Measurements from ENCODE around the gene CNNM2.

CNNM2 gene

GRCh38 chr10:102894466-102895213, 23.5 kb upstream of the CNNM2 start:
- H3K27me3 ChIP-seq (ENCODE audit: control insufficient read depth, insufficient read depth, low read length): no peaks in the 10 kb centered on the region
- no peak for DNase-seq (ENCODE audit: low read depth, low spot score)
- no peak overlapping the region for H3K4me3 ChIP-seq (ENCODE audit: low read length)
- H3K4me1 ChIP-seq (ENCODE audit: control insufficient read depth, insufficient read depth, low read length): no peaks in the 10 kb centered on the region
- H3K36me3 ChIP-seq (ENCODE audit: control insufficient read depth, insufficient read depth, low read length): peaks cover 3% of the 10 kb centered on the region; the same call in 1 of the 2 replicates
- H3K27ac ChIP-seq (ENCODE audit: low read length): no peak overlapping the region
- WGBS (ENCODE audit: insufficient coverage, insufficient read length): no CpG with 5 or more reads among the region's 4 CpGs
- H3K9me3 ChIP-seq (ENCODE audit: control insufficient read depth, insufficient read depth, low read length): no peaks in the 10 kb centered on the region

GRCh38 chr10:102900006-102900405, 18.1 kb upstream of the CNNM2 start:
- Histone ChIP-seq H3K9me3 (ENCODE audit: control insufficient read depth, insufficient read depth, low read length) (no peaks in the 10 kb centered on the region), H3K4me3 (ENCODE audit: low read length) (no peak overlapping the region), H3K27ac (ENCODE audit: low read length) (no peak overlapping the region), H3K27me3 (ENCODE audit: control insufficient read depth, insufficient read depth, low read length) (no peaks in the 10 kb centered on the region), H3K36me3 (ENCODE audit: control insufficient read depth, insufficient read depth, low read length) (no peaks in the 10 kb centered on the region), H3K4me1 (ENCODE audit: control insufficient read depth, insufficient read depth, low read length) (no peaks in the 10 kb centered on the region)
- no CpG with 5 or more reads among the region's 3 CpGs for WGBS (ENCODE audit: insufficient coverage, insufficient read length)
- no peak for DNase-seq (ENCODE audit: low read depth, low spot score)

- H3K4me1 ChIP-seq (ENCODE audit: control insufficient read depth, insufficient read depth, low read length): no peaks in the 10 kb centered on the region
- no peaks in the 10 kb centered on the region for H3K9me3 ChIP-seq (ENCODE audit: control insufficient read depth, insufficient read depth, low read length)
- no peak for DNase-seq (ENCODE audit: low read depth, low spot score)
- H3K27me3 ChIP-seq (ENCODE audit: control insufficient read depth, insufficient read depth, low read length): no peaks in the 10 kb centered on the region
- no peak overlapping the region for H3K27ac ChIP-seq (ENCODE audit: low read length)
- H3K4me3 ChIP-seq (ENCODE audit: low read length): no peak overlapping the region
- no peaks in the 10 kb centered on the region for H3K36me3 ChIP-seq (ENCODE audit: control insufficient read depth, insufficient read depth, low read length)
These were observed 13.7 kb upstream of the CNNM2 start for GRCh38 chr10:102904346-102904745.

GRCh38 chr10:102906507-102906906, 11.6 kb upstream of the CNNM2 start:
- no peak for DNase-seq (ENCODE audit: low read depth, low spot score)
- H3K4me1 ChIP-seq (ENCODE audit: control insufficient read depth, insufficient read depth, low read length): no peaks in the 10 kb centered on the region
- no peaks in the 10 kb centered on the region for H3K9me3 ChIP-seq (ENCODE audit: control insufficient read depth, insufficient read depth, low read length)
- H3K4me3 ChIP-seq (ENCODE audit: low read length): no peak overlapping the region
- no peaks in the 10 kb centered on the region for H3K36me3 ChIP-seq (ENCODE audit: control insufficient read depth, insufficient read depth, low read length)
- H3K27ac ChIP-seq (ENCODE audit: low read length): no peak overlapping the region
- no CpG with 5 or more reads among the region's 4 CpGs for WGBS (ENCODE audit: insufficient coverage, insufficient read length)
- H3K27me3 ChIP-seq (ENCODE audit: control insufficient read depth, insufficient read depth, low read length): no peaks in the 10 kb centered on the region

GRCh38 chr10:102914781-102915180, 3.3 kb upstream of the CNNM2 start:
- H3K36me3 ChIP-seq (ENCODE audit: control insufficient read depth, insufficient read depth, low read length): peaks cover 2% of the 10 kb centered on the region; the same call in 1 of the 2 replicates
- peaks cover 7% of the 10 kb centered on the region for H3K4me1 ChIP-seq (ENCODE audit: control insufficient read depth, insufficient read depth, low read length)
- H3K4me3 ChIP-seq (ENCODE audit: low read length): no peak overlapping the region
- no peak for DNase-seq (ENCODE audit: low read depth, low spot score)
- H3K9me3 ChIP-seq (ENCODE audit: control insufficient read depth, insufficient read depth, low read length): no peaks in the 10 kb centered on the region
- WGBS (ENCODE audit: insufficient coverage, insufficient read length): no CpG with 5 or more reads among the region's 1 CpG
- peaks cover 8% of the 10 kb centered on the region; the same call in 1 of the 2 replicates for H3K27me3 ChIP-seq (ENCODE audit: control insufficient read depth, insufficient read depth, low read length)
- H3K27ac ChIP-seq (ENCODE audit: low read length): no peak overlapping the region

GRCh38 chr10:102916173-102916572, 1.9 kb upstream of the CNNM2 start:
- no peak overlapping the region for H3K4me3 ChIP-seq (ENCODE audit: low read length)
- peaks cover 7% of the 10 kb centered on the region for H3K4me1 ChIP-seq (ENCODE audit: control insufficient read depth, insufficient read depth, low read length)
- H3K27ac ChIP-seq (ENCODE audit: low read length): no peak overlapping the region
- no peak for DNase-seq (ENCODE audit: low read depth, low spot score)
- peaks cover 2% of the 10 kb centered on the region; the same call in 1 of the 2 replicates for H3K36me3 ChIP-seq (ENCODE audit: control insufficient read depth, insufficient read depth, low read length)
- peaks cover 9% of the 10 kb centered on the region; the same call in 1 of the 2 replicates for H3K27me3 ChIP-seq (ENCODE audit: control insufficient read depth, insufficient read depth, low read length)
- no peaks in the 10 kb centered on the region for H3K9me3 ChIP-seq (ENCODE audit: control insufficient read depth, insufficient read depth, low read length)
- no CpG with 5 or more reads among the region's 7 CpGs for WGBS (ENCODE audit: insufficient coverage, insufficient read length)

GRCh38 chr10:102917314-102917961, 656 bp upstream of the CNNM2 start:
- Histone ChIP-seq H3K4me1 (ENCODE audit: control insufficient read depth, insufficient read depth, low read length) (peaks cover 7% of the 10 kb centered on the region), H3K9me3 (ENCODE audit: control insufficient read depth, insufficient read depth, low read length) (no peaks in the 10 kb centered on the region), H3K4me3 (ENCODE audit: low read length) (peak overlapping the region; percentile 46; the same call in 1 of the 2 replicates), H3K27me3 (ENCODE audit: control insufficient read depth, insufficient read depth, low read length) (peaks cover 9% of the 10 kb centered on the region; the same call in 1 of the 2 replicates), H3K36me3 (ENCODE audit: control insufficient read depth, insufficient read depth, low read length) (peaks cover 2% of the 10 kb centered on the region; the same call in 1 of the 2 replicates), H3K27ac (ENCODE audit: low read length) (no peak overlapping the region)
- WGBS (ENCODE audit: insufficient coverage, insufficient read length): no CpG with 5 or more reads among the region's 45 CpGs
- DNase-seq (ENCODE audit: low read depth, low spot score): no peak

GRCh38 chr10:102918817-102919245, 737 bp downstream of the CNNM2 start:
- Histone ChIP-seq H3K36me3 (ENCODE audit: control insufficient read depth, insufficient read depth, low read length) (peaks cover 2% of the 10 kb centered on the region; the same call in 1 of the 2 replicates), H3K9me3 (ENCODE audit: control insufficient read depth, insufficient read depth, low read length) (no peaks in the 10 kb centered on the region), H3K27me3 (ENCODE audit: control insufficient read depth, insufficient read depth, low read length) (peaks cover 9% of the 10 kb centered on the region; the same call in 1 of the 2 replicates), H3K4me3 (ENCODE audit: low read length) (peak overlapping the region; percentile 94), H3K27ac (ENCODE audit: low read length) (no peak overlapping the region), H3K4me1 (ENCODE audit: control insufficient read depth, insufficient read depth, low read length) (peaks cover 7% of the 10 kb centered on the region)
- WGBS (ENCODE audit: insufficient coverage, insufficient read length): no CpG with 5 or more reads among the region's 49 CpGs
- DNase-seq (ENCODE audit: low read depth, low spot score): no peak

- no CpG with 5 or more reads among the region's 47 CpGs for WGBS (ENCODE audit: insufficient coverage, insufficient read length)
These were observed 1.3 kb downstream of the CNNM2 start for GRCh38 chr10:102919246-102919959.

More at GRCh38 chr10:102919246-102919959, 1.3 kb downstream of the CNNM2 start:
- Histone ChIP-seq H3K36me3 (ENCODE audit: control insufficient read depth, insufficient read depth, low read length) (peaks cover 2% of the 10 kb centered on the region; the same call in 1 of the 2 replicates), H3K4me1 (ENCODE audit: control insufficient read depth, insufficient read depth, low read length) (peaks cover 7% of the 10 kb centered on the region), H3K9me3 (ENCODE audit: control insufficient read depth, insufficient read depth, low read length) (no peaks in the 10 kb centered on the region), H3K4me3 (ENCODE audit: low read length) (peak overlapping the region; percentile 94), H3K27ac (ENCODE audit: low read length) (no peak overlapping the region), H3K27me3 (ENCODE audit: control insufficient read depth, insufficient read depth, low read length) (peaks cover 9% of the 10 kb centered on the region; the same call in 1 of the 2 replicates)
- DNase-seq (ENCODE audit: low read depth, low spot score): no peak

All from iPS DF 6.9 (cell line).